GM12873 (cell line): Measurements from ENCODE around the gene KIF6.

Experiments used
- TF ChIP-seq, protein P1 (sequence below): IDR thresholded peaks from 2 replicates; pipeline ENCODE4 v1.5.1; 2012; ENCODE audit warnings: low read depth, mild to moderate bottlenecking, moderate library complexity, low read length, control low read depth; ENCODE audit not compliant: insufficient read depth; ENCODE audit errors: missing control alignments

Gene KIF6

DNA sequence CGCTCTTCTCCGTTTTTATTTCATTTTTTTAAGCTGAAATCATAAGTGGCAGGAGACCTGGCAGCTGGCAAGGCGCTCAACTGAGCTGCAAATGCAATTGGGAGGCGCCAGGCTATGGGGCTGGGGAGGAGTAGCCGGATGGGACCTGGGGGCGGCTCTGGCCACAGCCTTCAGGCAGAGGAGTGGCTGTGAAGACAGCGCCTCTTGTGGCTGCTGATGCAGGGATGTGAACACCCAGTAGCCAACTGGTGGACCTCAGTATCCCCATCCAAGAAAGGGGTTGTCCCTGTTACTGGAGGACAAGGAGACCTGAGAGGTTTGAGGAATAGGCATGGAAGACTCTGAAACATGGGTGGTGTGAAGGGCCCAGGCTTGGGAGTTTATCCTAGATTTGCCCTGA, 423.6 kb downstream of the KIF6 start:
- TF ChIP-seq, protein P1, sequence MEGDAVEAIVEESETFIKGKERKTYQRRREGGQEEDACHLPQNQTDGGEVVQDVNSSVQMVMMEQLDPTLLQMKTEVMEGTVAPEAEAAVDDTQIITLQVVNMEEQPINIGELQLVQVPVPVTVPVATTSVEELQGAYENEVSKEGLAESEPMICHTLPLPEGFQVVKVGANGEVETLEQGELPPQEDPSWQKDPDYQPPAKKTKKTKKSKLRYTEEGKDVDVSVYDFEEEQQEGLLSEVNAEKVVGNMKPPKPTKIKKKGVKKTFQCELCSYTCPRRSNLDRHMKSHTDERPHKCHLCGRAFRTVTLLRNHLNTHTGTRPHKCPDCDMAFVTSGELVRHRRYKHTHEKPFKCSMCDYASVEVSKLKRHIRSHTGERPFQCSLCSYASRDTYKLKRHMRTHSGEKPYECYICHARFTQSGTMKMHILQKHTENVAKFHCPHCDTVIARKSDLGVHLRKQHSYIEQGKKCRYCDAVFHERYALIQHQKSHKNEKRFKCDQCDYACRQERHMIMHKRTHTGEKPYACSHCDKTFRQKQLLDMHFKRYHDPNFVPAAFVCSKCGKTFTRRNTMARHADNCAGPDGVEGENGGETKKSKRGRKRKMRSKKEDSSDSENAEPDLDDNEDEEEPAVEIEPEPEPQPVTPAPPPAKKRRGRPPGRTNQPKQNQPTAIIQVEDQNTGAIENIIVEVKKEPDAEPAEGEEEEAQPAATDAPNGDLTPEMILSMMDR: peak; percentile 47

DNA sequence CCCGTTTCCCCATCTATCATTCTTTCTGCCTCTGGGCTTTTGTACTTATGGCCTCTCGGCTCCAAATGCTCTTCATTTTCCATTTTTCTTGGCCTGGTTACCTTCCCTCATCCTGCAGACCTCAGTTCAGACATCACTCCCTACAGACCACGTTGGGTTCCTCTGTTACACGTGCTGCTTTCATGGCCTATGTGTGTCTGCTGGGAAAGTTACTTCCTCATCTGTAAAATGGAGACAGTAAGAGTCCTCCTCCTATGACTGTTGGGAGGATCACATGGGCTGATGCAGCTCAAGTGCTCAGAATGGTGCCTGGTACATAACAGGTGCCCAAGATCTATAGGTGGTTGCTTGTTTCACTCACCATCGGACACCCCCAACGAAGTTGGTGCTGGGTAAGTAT, 424.5 kb downstream of the KIF6 start:
- TF ChIP-seq, protein P1: no peak

DNA sequence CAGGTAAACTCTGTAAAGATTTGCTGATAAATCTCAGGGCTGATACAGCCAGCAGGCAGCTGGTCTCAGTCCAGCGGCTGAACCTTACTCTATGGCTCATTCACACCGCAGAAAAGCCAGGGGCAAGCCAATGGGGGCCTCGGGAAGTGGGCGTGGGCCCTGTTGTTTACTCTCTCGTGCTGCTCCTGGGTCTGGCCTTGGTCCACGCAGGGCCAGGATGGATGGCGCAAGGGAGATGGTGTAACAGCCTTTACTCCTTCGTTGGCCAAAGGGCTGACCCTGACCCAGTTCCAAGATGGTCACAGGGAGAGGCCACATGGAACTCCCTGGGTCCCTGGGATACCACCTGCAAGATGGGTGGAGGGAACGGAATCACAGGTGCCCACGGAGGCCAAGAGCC, 427.1 kb downstream of the KIF6 start:
- TF ChIP-seq, protein P1: no peak

DNA sequence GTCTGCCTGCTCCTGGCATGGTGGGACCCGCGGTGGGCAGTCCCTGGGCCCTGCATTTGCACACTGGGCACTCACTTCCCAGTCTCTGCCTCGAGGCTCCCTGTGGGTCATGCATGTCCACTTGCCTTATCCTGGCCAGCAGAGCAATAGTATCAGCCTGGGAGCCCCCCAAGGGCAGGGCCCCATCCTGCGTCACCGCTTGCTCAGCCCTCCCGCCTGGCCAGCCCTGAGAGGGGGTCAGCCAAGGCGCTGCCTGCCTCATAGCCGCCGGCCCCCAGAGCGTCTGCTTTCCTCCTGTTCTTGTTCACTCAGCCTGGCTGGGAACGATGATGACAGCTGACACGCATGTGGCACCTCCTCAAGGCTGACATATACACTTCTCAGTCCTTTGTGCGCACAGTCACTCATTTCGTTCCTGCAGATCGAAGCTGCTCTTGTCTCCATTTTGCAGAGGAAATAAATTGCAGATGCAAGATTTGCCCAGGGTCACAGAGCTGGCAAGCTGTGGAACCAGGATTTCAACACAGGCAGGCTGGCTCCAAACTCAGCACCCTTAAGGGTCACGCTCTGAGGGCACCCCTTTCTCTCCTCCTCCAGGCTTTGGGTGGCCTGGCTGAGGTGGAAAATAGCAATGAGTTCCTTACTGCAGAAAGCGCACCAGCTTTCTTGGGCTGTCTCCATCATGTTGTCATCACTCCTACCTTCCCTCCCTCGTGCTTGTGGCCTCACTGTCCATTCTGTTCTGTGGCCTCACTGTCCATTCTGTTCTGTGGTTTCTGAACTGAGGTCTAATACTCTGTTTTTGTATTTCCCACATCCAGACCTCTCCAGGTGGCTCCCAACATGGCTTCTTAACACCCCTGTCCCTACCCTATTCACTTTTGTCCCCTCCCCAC, 428.2 kb downstream of the KIF6 start:
- TF ChIP-seq, protein P1: no peak

DNA sequence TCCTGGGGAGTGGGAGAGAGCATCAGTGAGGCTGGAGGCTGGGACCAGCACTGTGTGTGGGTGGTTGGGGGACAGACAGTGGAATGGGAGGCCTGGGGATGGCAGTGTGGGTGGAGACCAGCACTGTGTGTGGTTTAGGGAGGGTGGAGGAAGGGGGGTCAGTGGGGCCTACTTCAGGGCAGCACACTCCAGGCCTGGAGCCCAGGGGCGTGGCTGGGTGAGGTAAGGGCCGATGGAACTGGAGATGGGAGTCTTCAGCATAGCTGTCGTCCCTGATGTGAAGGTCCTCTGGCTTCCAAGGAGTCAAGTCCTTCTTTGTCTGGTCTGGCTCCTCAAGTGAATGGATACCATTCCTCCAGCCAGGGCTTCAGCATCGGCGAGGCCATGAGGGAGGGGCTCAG, 429.6 kb downstream of the KIF6 start:
- TF ChIP-seq, protein P1: no peak

DNA sequence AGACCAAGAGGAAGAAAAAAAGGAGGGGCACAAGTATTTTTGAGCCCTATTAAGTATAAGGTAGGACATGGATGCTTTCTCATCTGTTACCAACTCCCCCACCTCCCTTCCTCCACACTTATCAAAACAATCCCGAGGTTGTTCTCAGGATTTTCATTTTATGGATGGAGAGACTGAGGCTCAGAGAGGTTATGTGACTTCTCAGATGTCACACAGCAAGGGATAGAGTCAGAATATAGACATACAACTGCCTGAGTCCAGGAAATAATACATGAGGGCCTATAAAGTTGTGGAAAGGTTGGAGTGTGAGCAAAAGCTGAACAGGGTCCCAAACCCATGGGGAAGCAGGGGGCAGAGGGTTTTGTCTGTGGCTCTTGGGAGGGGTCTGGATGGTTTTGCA, 430.3 kb downstream of the KIF6 start:
- TF ChIP-seq, protein P1: no peak

DNA sequence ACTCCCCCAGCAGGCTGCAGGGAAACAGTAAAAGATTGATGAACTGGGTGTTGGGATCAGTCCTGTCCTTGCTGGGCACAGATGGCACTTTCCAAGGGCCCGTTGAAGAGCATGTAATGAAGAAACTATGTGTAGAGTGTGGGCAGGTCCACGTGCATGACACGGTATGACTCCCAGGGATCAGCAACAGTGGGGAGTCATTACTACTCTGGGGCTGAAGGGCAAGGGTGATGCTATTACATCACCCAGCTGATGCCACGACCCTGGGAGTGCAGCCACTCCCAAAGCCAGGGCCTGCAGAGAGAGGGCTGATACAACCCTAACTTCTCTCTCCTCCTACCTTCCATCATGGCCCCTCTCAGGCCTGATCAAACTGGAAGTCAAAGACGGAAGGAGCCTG, 431.1 kb downstream of the KIF6 start:
- TF ChIP-seq, protein P1: no peak
